D341Med (cell line): Measurements from ENCODE around the gene NT5DC4.

ENCODE experiments used
- DNase-seq: peaks from one replicate; pipeline ENCODE4 v3.0.0; 2012; ENCODE audit warnings: low spot score

NT5DC4 gene

GRCh38 chr2:112720785-112721184, at the start of gene NT5DC4:
Gene NT5DC4 (plus strand): TSS chr2:112721020. CDS start chr2:112721080, 60 bp downstream.
- DNase-seq = no peak

- no peak for DNase-seq
Observed at GRCh38 chr2:112671801-112672200, 49.0 kb upstream of the NT5DC4 start.

GRCh38 chr2:112673008-112673407, 47.8 kb upstream of the NT5DC4 start:
- DNase-seq = no peak

- no peak for DNase-seq
Observed at GRCh38 chr2:112674229-112674628, 46.6 kb upstream of the NT5DC4 start.

- no peak for DNase-seq
Observed at GRCh38 chr2:112679484-112679883, 41.3 kb upstream of the NT5DC4 start.

- no peak for DNase-seq
Observed at GRCh38 chr2:112680666-112681101, 40.1 kb upstream of the NT5DC4 start.

- DNase-seq = no peak
Observed at GRCh38 chr2:112682101-112682500, 38.7 kb upstream of the NT5DC4 start.

- no peak for DNase-seq
Observed at GRCh38 chr2:112683550-112684414, 37.0 kb upstream of the NT5DC4 start.

- no peak for DNase-seq
Observed at GRCh38 chr2:112684415-112684775, 36.4 kb upstream of the NT5DC4 start.

- DNase-seq = no peak
Observed at GRCh38 chr2:112685271-112685884, 35.4 kb upstream of the NT5DC4 start.

- DNase-seq = no peak
Observed at GRCh38 chr2:112686348-112687217, 34.2 kb upstream of the NT5DC4 start.

- no peak for DNase-seq
Observed at GRCh38 chr2:112687522-112687921, 33.3 kb upstream of the NT5DC4 start.

- no peak for DNase-seq
Observed at GRCh38 chr2:112688086-112688880, 32.5 kb upstream of the NT5DC4 start.

- DNase-seq = peak; percentile 83
Observed at GRCh38 chr2:112690853-112691401, 29.9 kb upstream of the NT5DC4 start.

- DNase-seq = no peak
Observed at GRCh38 chr2:112691881-112692281, 28.9 kb upstream of the NT5DC4 start.

- no peak for DNase-seq
Observed at GRCh38 chr2:112692495-112692911, 28.3 kb upstream of the NT5DC4 start.

- no peak for DNase-seq
Observed at GRCh38 chr2:112692918-112693317, 27.9 kb upstream of the NT5DC4 start.

- no peak for DNase-seq
Observed at GRCh38 chr2:112693596-112693995, 27.2 kb upstream of the NT5DC4 start.

GRCh38 chr2:112694182-112694581, 26.6 kb upstream of the NT5DC4 start:
- DNase-seq = no peak

- no peak for DNase-seq
Observed at GRCh38 chr2:112698834-112699515, 21.8 kb upstream of the NT5DC4 start.
